ENCODE data around the gene HAND2.

The HAND2 gene

DNA sequence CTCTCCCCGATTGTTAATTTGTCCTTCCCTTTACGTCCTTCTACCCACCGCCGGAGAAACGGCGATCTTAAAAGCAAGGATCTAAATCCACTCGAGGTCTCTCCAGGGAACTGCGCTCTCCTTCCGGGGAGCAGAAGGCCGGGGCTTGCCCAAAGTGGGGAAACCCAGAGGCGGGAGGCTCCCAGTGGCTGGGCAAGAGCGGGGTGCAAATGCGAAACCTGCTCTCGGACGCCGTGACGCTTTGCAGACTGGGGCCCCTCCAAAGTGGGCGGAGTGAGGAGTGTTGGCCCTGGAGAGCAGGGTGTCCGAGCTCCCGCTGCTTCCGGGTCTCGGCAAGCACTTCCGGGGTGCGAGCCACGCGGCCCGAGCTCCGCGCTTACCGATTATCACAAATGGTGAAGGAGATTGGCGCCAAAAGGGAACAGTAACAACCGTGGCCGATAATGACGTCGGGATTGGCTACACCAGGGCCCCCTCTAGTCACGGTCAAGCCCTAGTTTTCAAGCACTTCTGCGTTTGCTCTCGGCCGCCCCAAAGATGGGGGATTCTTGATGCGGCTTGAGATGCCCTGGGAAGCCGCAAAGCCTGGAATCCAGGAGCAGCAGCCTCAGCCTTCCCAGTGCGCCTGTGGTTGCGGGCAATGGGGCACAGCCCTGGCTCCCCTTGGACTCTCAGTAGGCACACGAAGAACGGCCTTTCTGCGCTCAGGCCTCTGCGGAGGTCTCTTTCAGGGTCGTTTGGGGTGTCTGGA lies 29.0 kb downstream of the HAND2 start:
- no peak for DNase-seq

GRCh38 chr4:173499658-173500535 lies 30.1 kb downstream of the HAND2 start:
- no peak for DNase-seq

GRCh38 chr4:173498771-173499170 lies 31.3 kb downstream of the HAND2 start:
- DNase-seq, result no peak

GRCh38 chr4:173498023-173498422 lies 32.0 kb downstream of the HAND2 start:
- DNase-seq, result no peak

GRCh38 chr4:173494013-173494970 lies 35.7 kb downstream of the HAND2 start:
- peak; percentile 47 to 59 for DNase-seq

- no peak for DNase-seq
These were observed 37.0 kb downstream of the HAND2 start for GRCh38 chr4:173493041-173493440.

GRCh38 chr4:173492315-173492714 lies 37.7 kb downstream of the HAND2 start:
- no peak for DNase-seq

- no peak for DNase-seq
These were observed 39.1 kb downstream of the HAND2 start for GRCh38 chr4:173490817-173491528.

GRCh38 chr4:173490256-173490655 lies 39.8 kb downstream of the HAND2 start:
- no peak for DNase-seq

DNA sequence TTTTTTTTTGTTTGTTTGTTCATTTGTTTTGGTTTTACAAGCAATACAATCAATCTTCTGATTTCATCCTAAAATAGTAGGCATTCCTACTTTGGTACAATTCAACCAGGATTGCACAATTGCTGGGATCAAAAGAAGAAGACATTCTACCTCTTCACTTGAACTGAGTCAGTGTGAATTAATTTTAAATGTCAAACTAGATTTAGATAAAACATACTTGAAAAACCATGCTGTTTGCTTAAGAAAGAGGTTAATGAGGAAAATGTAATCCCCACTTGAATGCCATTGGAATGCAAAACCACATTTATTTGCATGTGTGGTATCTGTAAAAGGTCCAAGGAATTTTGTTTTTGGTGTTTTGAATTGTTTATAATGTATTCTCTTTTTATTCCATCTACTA lies 40.5 kb downstream of the HAND2 start:
- DNase-seq, result no peak

DNA sequence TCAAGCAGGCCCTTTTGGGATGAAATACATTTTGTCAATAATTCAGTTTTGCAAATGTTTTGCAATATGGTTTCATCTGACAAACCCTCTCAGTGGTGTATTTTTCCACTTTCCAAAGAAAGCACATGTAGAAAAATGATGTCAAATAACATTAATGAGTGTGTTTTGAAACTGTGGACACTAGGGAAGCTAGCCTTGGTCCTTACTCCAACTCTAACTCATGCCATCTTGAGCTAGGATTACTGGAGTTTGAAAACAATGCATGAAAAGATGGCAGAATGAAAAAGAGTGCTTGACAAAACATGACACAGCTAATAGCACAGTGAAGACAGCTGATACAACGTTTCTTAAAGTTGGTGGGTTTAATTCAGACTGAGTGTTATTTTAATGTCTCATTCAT lies 41.4 kb downstream of the HAND2 start:
- DNase-seq, result no peak

DNA sequence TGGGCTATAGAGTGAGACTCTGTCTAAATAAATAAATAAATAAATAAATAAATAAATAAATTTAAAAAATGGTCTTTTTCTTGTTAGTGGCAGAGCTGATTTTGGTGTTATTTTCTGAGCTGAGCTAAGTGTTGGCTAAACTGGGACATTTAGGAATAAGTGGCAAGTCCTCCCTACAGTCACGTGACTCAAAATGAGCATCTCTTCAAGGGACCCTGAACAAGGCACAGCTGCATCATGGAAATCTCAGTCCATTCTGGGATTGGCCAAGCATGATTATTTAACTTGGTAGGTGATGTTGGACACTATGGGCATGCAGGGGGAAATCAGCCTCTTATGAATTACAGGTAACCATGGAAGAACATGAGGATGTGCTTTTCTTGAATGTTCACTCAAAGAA lies 42.0 kb downstream of the HAND2 start:
- DNase-seq, result no peak

DNA sequence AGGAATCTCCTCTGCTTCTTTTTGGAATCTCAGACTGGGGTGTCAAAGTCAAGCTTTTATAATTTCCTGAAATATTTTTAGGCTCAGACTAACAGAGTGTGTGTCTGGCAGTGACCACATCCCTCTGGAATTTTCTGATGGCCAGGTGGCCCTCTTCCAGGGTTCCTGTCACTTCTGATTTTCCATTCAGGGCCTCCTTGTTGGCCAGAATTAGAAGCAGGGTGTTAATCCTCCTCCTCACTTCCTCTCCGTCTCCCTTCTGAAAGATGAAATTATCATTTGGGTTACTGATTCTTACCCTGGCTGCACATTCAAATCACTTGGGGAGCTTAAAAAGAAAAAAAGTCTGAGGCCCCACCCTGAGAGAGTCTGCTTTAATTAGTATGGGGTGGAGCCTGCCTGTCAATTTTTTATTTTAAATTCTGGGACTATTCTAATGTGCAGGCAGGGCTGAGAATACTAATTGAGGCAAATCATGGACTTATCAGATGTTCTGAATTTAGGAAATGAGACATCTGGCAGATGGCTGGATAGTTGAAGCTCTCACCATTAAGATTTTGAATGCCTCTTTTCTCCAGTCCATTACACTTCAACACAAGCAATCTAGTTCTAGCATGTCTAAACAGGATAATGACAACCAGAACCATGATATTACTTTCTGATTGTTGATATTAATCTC lies 43.2 kb downstream of the HAND2 start:
- no peak for DNase-seq

DNA sequence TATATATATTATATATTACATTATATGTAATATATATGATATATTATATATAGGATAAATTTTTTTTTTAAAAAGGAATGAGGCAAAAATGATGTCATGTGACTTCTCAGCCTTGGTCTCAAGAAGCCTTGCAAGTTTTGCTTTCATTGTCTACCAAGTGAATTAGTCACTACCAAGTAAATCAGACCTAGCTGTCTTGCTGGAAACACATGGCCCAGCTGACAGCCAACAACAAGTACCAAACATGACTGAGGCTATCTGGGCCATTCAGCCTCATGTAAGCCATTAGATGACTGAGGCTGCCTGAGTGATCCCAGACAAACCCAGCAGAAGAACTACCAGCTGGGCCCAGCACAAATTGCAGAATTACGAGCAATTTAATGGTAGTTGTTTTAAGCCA lies 44.9 kb downstream of the HAND2 start:
- DNase-seq, result no peak

DNA sequence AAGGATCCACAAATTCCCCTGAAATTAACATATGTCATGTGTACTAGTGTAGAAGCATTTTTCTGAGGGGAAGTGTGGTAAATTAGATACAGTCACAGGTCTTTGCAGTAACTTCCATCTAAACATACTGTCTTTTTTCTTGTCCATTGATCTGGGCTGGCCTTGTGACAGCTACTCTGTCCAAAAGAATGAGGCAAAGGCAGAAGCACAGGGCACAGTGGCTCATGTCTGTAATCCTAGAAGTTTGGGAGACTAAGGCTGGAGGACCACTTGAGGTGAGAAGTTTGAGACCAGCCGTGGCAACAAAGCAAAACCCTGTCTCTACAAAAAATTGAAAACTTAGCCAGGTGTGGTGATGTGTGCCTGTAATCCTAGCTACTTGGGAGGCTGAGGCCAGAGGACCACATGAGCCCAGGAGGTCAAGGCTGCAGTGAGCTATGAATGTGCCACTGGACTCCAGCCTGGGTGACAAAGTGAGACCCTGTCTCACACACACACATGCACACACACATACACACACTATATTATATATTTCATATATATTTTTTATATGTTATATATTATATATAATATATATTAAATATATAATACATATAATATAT lies 47.6 kb downstream of the HAND2 start:
- no peak for DNase-seq

DNA sequence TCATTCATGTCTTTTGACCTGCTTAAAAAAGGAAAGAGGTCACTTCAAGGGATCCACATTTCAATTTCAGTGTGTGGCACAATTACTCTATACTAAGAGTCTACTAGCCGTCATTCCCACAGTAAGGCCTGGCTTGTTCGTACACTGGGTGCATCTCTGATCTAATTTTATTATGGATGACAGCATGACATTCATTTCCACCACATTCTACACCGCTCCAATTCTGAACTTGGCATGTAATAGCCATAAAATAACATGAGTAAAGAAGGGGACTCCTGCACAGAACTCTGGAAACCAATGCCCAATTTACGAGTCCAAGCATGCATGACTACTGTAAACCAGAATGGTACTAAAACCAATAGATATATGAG lies 51.1 kb downstream of the HAND2 start:
- DNase-seq, result no peak

DNA sequence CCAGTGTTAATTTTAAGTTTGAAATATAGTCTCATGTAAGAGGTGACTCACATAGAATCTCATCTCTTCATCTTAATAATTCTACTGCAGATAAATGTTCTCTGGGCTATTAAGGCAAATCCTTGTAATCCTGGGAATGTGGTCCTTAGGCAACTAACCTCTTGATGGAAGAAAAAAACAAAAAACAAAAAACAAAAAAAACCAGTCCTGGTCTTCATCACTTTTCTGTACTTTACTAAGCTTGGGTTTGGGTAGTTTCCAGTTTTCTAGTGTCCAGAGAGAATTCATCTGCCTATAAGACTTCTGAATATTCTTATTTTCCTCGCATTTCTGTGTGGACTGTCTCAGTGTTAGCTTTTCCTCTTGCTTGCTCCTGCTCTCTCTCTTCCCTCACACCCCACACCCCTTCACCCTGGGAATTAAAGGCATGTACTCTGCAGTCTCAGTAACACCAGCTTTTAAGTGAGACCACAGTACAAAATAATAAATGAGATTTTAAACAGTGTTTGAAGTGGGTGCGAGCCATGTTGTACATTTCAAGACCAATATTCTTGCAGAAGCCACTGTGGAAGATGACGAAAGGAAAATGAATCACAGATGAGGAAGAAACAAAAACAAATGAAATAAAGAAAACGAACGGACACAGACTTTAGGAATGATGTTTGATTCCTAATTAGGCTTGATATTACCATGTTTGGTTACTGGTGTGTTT lies 51.7 kb downstream of the HAND2 start:
- no peak for DNase-seq

DNA sequence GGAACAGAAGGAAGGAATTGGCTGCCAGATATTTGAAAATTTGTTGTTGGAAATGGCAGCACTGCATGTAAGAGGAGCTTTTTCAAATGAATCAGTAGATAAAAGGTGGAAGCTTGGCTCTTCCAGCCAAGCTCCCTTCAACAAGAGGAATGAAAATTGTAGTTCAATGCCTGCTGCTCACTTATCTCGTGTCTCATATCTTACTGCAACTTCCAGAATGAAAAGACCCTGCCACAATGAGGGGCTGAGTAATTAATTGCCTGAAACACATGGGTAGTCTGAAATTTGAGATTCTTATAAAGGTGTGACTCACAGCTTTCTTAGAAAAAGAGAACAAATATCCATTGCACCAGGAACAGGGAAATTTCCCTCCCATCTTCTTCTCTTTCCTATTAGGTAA lies 53.0 kb downstream of the HAND2 start:
- no peak for DNase-seq

Data from activated CD4-positive, alpha-beta T cell treated with anti-CD3 and anti-CD28 coated beads, Interleukin-2, amount 50 U/mL, for 48 hours (primary cell).